Caco-2 (cell line): ENCODE measurements around the gene OR2AE1. TPM values are rescaled to one million over a fixed set of nuclear protein-coding genes. Genes with fewer than 3 reads are reported as not detected.

Experiments
- BruUV-seq: library from RNA; stranded (reverse); fragments of 400-500 nt; replicated peaks from 2 replicates; lab custom pipeline; 2021; lab: Mats Ljungman, UMichigan
- CTCF ChIA-PET: fragments of 300-600 bp; sonication (Branson Sonifier 250); formaldehyde crosslinking; loops from one replicate; lab custom pipeline; 2022; ENCODE audit warnings: antibody characterized with exemption; lab: Charles Lee
- POLR2A ChIA-PET: fragments of 300-600 bp; sonication (Branson Sonifier 250); formaldehyde crosslinking; loops from one replicate; lab custom pipeline; 2022; ENCODE audit warnings: antibody characterized with exemption; lab: Charles Lee
- DNase-seq, 2 experiments: peaks; one replicate each; pipeline versions ENCODE4 v3.0.0 to v3.0.0-alpha.2; 2020 to 2022
- H3K27me3 ChIP-seq: replicated peaks from 2 replicates; pipeline ENCODE4 v1.6.0; 2011; ENCODE audit warnings: low read length; ENCODE audit not compliant: control insufficient read depth, insufficient read depth
- H3K36me3 ChIP-seq: 2 replicates; pipeline ENCODE4 v1.5.1; 2011; ENCODE audit warnings: low read length; ENCODE audit not compliant: control insufficient read depth, insufficient read depth
- H3K4me1 ChIP-seq: fragments of 250-450 bp; sonication (Bioruptor Pico); 2 replicates; pipeline ENCODE4 v1.5.1; 2020; ENCODE audit warnings: mild to moderate bottlenecking
- H3K4me3 ChIP-seq: 2 replicates; pipeline ENCODE4 v1.5.1; 2011; ENCODE audit warnings: low read depth, mild to moderate bottlenecking, control low read depth, low read length
- H3K9me3 ChIP-seq: fragments of 250-450 bp; sonication (Bioruptor Pico); 2 replicates; pipeline ENCODE4 v1.5.1; 2020; ENCODE audit warnings: mild to moderate bottlenecking, moderate library complexity
- H3K27ac Mint-ChIP-seq: one replicate; pipeline ENCODE4 v1.8.0; 2022; ENCODE audit warnings: mixed read lengths; ENCODE audit not compliant: unreplicated experiment
- H3K27me3 Mint-ChIP-seq: one replicate; pipeline ENCODE4 v1.8.0; 2022; ENCODE audit warnings: mixed read lengths; ENCODE audit not compliant: insufficient read depth, unreplicated experiment
- H3K36me3 Mint-ChIP-seq: one replicate; pipeline ENCODE4 v1.8.0; 2022; ENCODE audit warnings: mild to moderate bottlenecking, mixed read lengths; ENCODE audit not compliant: insufficient read depth, unreplicated experiment
- H3K4me1 Mint-ChIP-seq: one replicate; pipeline ENCODE4 v1.8.0; 2022; ENCODE audit warnings: low read depth, mixed read lengths; ENCODE audit not compliant: unreplicated experiment
- H3K4me3 Mint-ChIP-seq: one replicate; pipeline ENCODE4 v1.8.0; 2022; ENCODE audit warnings: mild to moderate bottlenecking, moderate library complexity, mixed read lengths; ENCODE audit not compliant: unreplicated experiment
- H3K9me3 Mint-ChIP-seq: one replicate; pipeline ENCODE4 v1.8.0; 2022; ENCODE audit warnings: mixed read lengths; ENCODE audit not compliant: unreplicated experiment
- intact Hi-C: fragments of 100-400 bp; cut with micrococcal nuclease; formaldehyde crosslinking; loops from one replicate; pipeline ENCODE4 v1.10.0; 2022; ENCODE audit not compliant: unreplicated experiment
- total RNA-seq: library from RNA; stranded (reverse); gene quantifications from 2 replicates; pipeline ENCODE4 v1.2.3, GENCODE V29; 2022
- TF ChIP-seq, protein P1 (sequence below), 2 experiments: fragments of 200-600 bp in 1 of 2; IDR thresholded peaks; 1 replicate in 1 of 2; 2 replicates in 1 of 2; pipeline versions ENCODE4 v1.5.1 to v1.8.0; 2011 to 2022; ENCODE audit warnings: antibody characterized with exemption in 1 of 2, control low read depth in 1 of 2, inconsistent platforms in 1 of 2, low read depth in 1 of 2, low read length in 1 of 2, mild to moderate bottlenecking in 1 of 2, moderate library complexity in 1 of 2; ENCODE audit not compliant: insufficient read depth in 1 of 2, severe bottlenecking in 1 of 2, unreplicated experiment in 1 of 2

Gene OR2AE1
- total RNA-seq, 1 experiment from 2014 or later: not detected

DNA sequence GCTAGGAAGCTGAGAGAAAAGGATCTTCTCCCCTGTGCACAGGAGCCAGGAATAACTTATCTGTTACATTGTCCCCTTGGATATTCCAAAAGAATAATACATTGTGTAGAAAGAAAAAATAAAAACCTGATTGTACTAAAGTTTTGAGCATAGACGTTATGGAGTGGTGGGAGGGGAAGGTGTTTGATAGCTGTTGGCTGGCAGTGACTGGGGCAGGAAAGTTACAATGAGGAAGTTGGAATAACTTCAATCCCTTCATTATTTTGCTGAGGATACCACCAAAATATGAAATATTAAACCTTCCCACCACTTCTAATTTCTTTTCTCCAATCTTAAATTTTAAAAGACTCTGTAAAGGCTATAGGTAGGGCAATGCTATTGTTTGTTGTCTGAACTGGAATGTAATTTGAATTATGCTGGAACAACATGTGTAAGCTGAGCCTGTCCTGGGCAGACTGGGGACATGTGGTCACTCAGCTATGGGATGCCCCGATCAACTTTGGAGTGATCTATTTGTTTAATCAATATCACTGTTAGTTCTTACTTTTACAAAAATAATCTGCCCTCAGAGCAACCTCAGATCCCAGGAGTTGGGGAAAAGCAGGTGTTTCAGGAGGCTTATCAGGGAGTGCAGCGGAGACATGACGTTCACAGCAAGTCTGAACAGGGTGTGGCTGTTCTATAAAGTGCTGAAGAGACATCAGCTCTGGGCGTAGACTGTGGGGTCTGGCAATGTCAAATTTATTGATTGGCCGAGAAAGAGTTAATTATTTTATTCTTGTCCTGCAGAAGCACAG lies 28.2 kb downstream of the OR2AE1 start:
- Mint-ChIP-seq H3K27me3 (peaks cover 3% of the 10 kb centered on the region), H3K4me3 (no peak overlapping the region), H3K9me3 (no peaks in the 10 kb centered on the region), H3K36me3 (no peaks in the 10 kb centered on the region), H3K27ac (no peak overlapping the region), H3K4me1 (no peaks in the 10 kb centered on the region)
- POLR2A ChIA-PET: no interaction called here
- CTCF ChIA-PET: no interaction called here
- Histone ChIP-seq H3K36me3 (no peaks in the 10 kb centered on the region), H3K4me3 (no peak overlapping the region), H3K27me3 (no peaks in the 10 kb centered on the region), H3K9me3 (peaks cover 3% of the 10 kb centered on the region; the same call in 1 of the 2 replicates), H3K4me1 (no peaks in the 10 kb centered on the region)
- no TSS peak for BruUV-seq
- intact Hi-C loops: no loop called here
- TF ChIP-seq, protein P1, sequence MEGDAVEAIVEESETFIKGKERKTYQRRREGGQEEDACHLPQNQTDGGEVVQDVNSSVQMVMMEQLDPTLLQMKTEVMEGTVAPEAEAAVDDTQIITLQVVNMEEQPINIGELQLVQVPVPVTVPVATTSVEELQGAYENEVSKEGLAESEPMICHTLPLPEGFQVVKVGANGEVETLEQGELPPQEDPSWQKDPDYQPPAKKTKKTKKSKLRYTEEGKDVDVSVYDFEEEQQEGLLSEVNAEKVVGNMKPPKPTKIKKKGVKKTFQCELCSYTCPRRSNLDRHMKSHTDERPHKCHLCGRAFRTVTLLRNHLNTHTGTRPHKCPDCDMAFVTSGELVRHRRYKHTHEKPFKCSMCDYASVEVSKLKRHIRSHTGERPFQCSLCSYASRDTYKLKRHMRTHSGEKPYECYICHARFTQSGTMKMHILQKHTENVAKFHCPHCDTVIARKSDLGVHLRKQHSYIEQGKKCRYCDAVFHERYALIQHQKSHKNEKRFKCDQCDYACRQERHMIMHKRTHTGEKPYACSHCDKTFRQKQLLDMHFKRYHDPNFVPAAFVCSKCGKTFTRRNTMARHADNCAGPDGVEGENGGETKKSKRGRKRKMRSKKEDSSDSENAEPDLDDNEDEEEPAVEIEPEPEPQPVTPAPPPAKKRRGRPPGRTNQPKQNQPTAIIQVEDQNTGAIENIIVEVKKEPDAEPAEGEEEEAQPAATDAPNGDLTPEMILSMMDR (IDR thresholded peaks at IDR 0.05; ENCODE audit: insufficient read depth in 1 of 2, low read depth in 1 of 2, low read length in 1 of 2, severe bottlenecking in 1 of 2, unreplicated experiment in 1 of 2): no peak
- DNase-seq: no peak

DNA sequence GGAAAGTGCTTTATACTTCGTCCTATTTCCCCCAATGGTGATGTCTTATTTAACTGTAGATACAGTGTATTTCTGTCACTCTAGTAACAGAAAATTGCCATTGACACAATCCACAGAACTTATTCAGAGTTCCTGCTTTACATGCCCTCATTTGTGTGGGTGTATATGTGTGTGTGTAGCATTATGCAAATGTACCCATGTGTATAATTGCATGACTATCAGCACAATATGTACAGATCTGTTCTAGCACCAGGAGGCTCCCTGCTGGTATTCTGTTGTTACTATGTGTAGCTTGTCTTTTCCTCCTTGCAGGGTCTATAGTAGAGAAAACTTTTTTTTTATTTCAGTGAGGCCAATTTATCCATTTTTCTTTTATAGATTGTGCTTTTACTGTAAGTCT lies 32.5 kb downstream of the OR2AE1 start:
- Mint-ChIP-seq H3K9me3 (no peaks in the 10 kb centered on the region), H3K4me3 (no peak overlapping the region), H3K36me3 (no peaks in the 10 kb centered on the region), H3K27ac (no peak overlapping the region), H3K4me1 (peaks cover 5% of the 10 kb centered on the region), H3K27me3 (no peaks in the 10 kb centered on the region)
- no TSS peak for BruUV-seq
- no peak for DNase-seq
- no peak overlapping the region for H3K4me3 ChIP-seq
- no peaks in the 10 kb centered on the region for H3K36me3 ChIP-seq
- peaks cover 4% of the 10 kb centered on the region; the same call in 1 of the 2 replicates for H3K4me1 ChIP-seq
- H3K9me3 ChIP-seq: no peaks in the 10 kb centered on the region
- POLR2A ChIA-PET: no interaction called here
- H3K27me3 ChIP-seq: no peaks in the 10 kb centered on the region
- intact Hi-C loops: no loop called here
- TF ChIP-seq, protein P1 (IDR thresholded peaks at IDR 0.05; ENCODE audit: insufficient read depth in 1 of 2, low read depth in 1 of 2, low read length in 1 of 2, severe bottlenecking in 1 of 2, unreplicated experiment in 1 of 2): no peak
- CTCF ChIA-PET: no interaction called here

DNA sequence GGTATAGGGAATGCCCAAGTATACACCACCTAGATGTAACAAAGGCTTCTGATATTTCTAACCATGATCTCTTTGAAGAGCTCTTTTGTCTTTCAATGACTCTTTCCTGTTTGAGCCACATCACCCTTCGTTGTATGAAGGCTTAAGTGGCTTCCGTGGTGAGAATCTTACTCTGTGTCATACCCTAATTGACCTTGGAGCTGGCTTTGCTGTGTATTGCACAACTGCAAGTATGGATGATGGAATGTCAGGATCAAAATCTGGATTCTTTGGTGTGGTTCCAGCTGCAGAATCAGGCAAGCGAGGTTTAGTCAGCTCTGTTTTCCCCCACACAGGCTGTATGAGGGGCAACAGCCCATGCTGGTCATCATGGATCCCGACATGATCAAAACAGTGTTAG lies 33.0 kb downstream of the OR2AE1 start:
- Histone ChIP-seq H3K9me3 (no peaks in the 10 kb centered on the region), H3K4me3 (no peak overlapping the region), H3K27me3 (no peaks in the 10 kb centered on the region), H3K36me3 (no peaks in the 10 kb centered on the region), H3K4me1 (peaks cover 4% of the 10 kb centered on the region; the same call in 1 of the 2 replicates)
- TF ChIP-seq, protein P1 (IDR thresholded peaks at IDR 0.05; ENCODE audit: insufficient read depth in 1 of 2, low read depth in 1 of 2, low read length in 1 of 2, severe bottlenecking in 1 of 2, unreplicated experiment in 1 of 2): no peak
- no peaks in the 10 kb centered on the region for H3K36me3 Mint-ChIP-seq
- no peak for DNase-seq
- intact Hi-C loops: no loop called here
- no peak overlapping the region for H3K27ac Mint-ChIP-seq
- no peak overlapping the region for H3K4me3 Mint-ChIP-seq
- no peaks in the 10 kb centered on the region for H3K9me3 Mint-ChIP-seq
- ChIA-PET CTCF (no interaction called here), POLR2A (no interaction called here)
- no TSS peak for BruUV-seq
- H3K4me1 Mint-ChIP-seq: peaks cover 8% of the 10 kb centered on the region
- H3K27me3 Mint-ChIP-seq: no peaks in the 10 kb centered on the region
